NT2/D1 (cell line): ENCODE data around the gene HOXD3.

Experiments used
- SUZ12 ChIP-seq: IDR thresholded peaks from 2 replicates; pipeline ENCODE4 v1.6.1; 2011; ENCODE audit not compliant: insufficient read length, insufficient read depth; ENCODE audit errors: extremely low read depth
- YY1 ChIP-seq: IDR thresholded peaks from 2 replicates; pipeline ENCODE4 v1.6.1; 2011; ENCODE audit not compliant: insufficient read length, insufficient read depth

DNA sequence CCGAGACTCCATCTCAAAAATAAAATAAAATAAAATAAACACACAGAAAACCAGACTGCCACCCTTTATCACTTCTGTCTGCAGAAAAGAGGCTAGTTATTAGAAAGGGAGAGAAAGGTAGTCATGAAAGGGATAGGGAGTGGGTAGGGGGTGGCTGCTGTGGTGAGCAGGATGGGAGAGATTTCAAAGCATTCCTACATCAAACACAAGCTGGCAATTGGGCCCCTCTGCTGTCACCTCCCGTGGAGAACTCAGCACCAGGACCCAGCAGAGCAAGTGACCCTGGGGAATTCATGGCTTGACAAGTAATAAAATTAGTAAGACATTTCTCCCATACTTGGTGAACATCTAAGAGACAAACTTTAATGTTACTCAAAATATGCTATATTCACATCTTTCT lies 27.6 kb downstream of the HOXD3 start:
- TF ChIP-seq SUZ12 (no peak), YY1 (no peak)
